ENCODE results near the gene GFRA1. TPM values are rescaled to one million over a fixed set of nuclear protein-coding genes. Genes with fewer than 3 reads are reported as not detected.

GFRA1 gene
- total and polyA plus RNA-seq, 2 of the 8 experiments (the other 6 are each of a cell fraction or from before 2014, with no cell fraction given), result 1.1 to 2.0 TPM

DNA sequence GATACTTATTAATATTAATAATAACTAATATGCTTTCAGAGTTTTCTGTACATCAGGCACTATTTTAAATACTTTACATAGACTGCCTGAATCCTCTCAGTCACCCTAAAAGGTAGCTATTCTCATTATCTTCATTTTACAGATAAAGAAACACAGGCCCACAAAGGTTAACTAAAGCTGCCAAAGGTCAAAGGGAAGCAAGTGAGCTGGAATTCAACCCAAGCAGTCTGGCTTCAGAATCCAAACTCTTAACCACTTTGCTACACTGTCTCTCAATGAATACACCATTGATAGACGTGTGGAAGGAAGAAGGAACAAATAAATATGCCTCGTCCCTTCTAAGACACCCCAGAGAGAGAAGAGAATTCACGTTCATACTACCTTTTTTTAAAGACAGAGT, 52.0 kb downstream of the GFRA1 start:
- H2BK20ac ChIP-seq (ENCODE audit: low read length), result no peak overlapping the region
- H2BK5ac ChIP-seq (ENCODE audit: low read depth, low read length), result no peak overlapping the region
- no peak overlapping the region for H3K23ac ChIP-seq (ENCODE audit: insufficient read length)
- H3K4me1 ChIP-seq (replicated peaks in 1 of 4; ENCODE audit: control insufficient read depth in 3 of 4, insufficient read depth in 4 of 4, low read length in 3 of 4), result no peaks in the 10 kb centered on the region
- no peaks in the 10 kb centered on the region for H3K9me3 ChIP-seq (ENCODE audit: insufficient read depth in 2 of 2, low read depth in 1 of 2, low read length in 1 of 2)
- DNase-seq (ENCODE audit: low read depth in 1 of 2, low spot score in 2 of 2) (no peak), FAIRE-seq (no peak)
- no peak overlapping the region for H3K18ac ChIP-seq (ENCODE audit: extremely low read depth, low read length)
- ChIA-PET CTCF (ENCODE audit: partially characterized antibody) (interaction anchor here (0.7 to 1.3 kb wide), 2 partner anchors 16 to 100 kb away, joined by 3 read pairs; no protein-coding TSS in a partner anchor), POLR2A (ENCODE audit: partially characterized antibody) (no interaction called here)
- no peak overlapping the region for H4K8ac ChIP-seq (ENCODE audit: extremely low read depth, insufficient read depth, low read length)
- H4K20me1 ChIP-seq (replicated peaks in 1 of 2; ENCODE audit: control insufficient read depth in 1 of 2, insufficient read depth in 2 of 2, low read length in 2 of 2), result no peaks in the 10 kb centered on the region
- H3K79me1 ChIP-seq (ENCODE audit: low read depth, low read length), result no peaks in the 10 kb centered on the region
- H3K27ac ChIP-seq (ENCODE audit: low read depth, low read length), result no peak overlapping the region
- no peak overlapping the region for H3K14ac ChIP-seq (ENCODE audit: insufficient read length)
- no peak overlapping the region for H2AFZ ChIP-seq (ENCODE audit: low read length)
- no peak overlapping the region for H2BK15ac ChIP-seq (ENCODE audit: low read length)
- no peak overlapping the region for H2BK120ac ChIP-seq (replicated peaks; ENCODE audit: low read depth, low read length)
- no peaks in the 10 kb centered on the region for H3K79me2 ChIP-seq (ENCODE audit: control insufficient read depth in 1 of 2, insufficient read depth in 2 of 2, low read length in 2 of 2)
- no peak overlapping the region for H4K5ac ChIP-seq (ENCODE audit: insufficient read length, low read depth, low read length)
- H3K4ac ChIP-seq (replicated peaks; ENCODE audit: insufficient read length, low read depth, low read length), result no peak overlapping the region
- H3K4me3 ChIP-seq (ENCODE audit: extremely low read depth in 1 of 4, insufficient read depth in 2 of 4, low read depth in 3 of 4, low read length in 4 of 4), result no peak overlapping the region
- WGBS, 2 experiments (ENCODE audit: extremely low coverage in 1 of 2, insufficient coverage in 1 of 2, insufficient read length in 1 of 2, insufficient replicate concordance in 2 of 2, low coverage in 1 of 2, low lambda C conversion rate in 2 of 2, missing lambda C conversion rate in 1 of 2), result 75% methylated on average over 3 of the region's 3 CpGs; no CpG with 5 or more reads in 1 of the 2 experiments
- H3K27me3 ChIP-seq (replicated peaks in 1 of 4; ENCODE audit: control insufficient read depth in 3 of 4, extremely low read depth in 1 of 4, insufficient read depth in 3 of 4, low read length in 3 of 4), result no peaks in the 10 kb centered on the region
- no peak overlapping the region for H3K4me2 ChIP-seq (ENCODE audit: insufficient read depth in 1 of 2, low read depth in 2 of 2, low read length in 2 of 2)
- no peak overlapping the region for H2BK12ac ChIP-seq (ENCODE audit: low read depth, low read length)
- H3K23me2 ChIP-seq (ENCODE audit: low read depth, low read length), result no peaks in the 10 kb centered on the region
- no peaks in the 10 kb centered on the region for H3K36me3 ChIP-seq (ENCODE audit: control insufficient read depth in 2 of 4, insufficient read depth in 4 of 4, low read length in 3 of 4)
- no peak overlapping the region for H4K91ac ChIP-seq (replicated peaks; ENCODE audit: insufficient read length, low read length)
- no peak overlapping the region for H3K9ac ChIP-seq (replicated peaks in 1 of 4; ENCODE audit: extremely low read depth in 1 of 4, low read depth in 3 of 4, low read length in 3 of 4)
- H3K56ac ChIP-seq (replicated peaks; ENCODE audit: insufficient read length, low read depth, low read length), result no peak overlapping the region
- no peak overlapping the region for H2AK5ac ChIP-seq (ENCODE audit: low read depth, low read length)
- no peak for TF ChIP-seq ZNF274 (IDR thresholded peaks at IDR 0.05; ENCODE audit: borderline replicate concordance, extremely low read depth, low read length)
- TF ChIP-seq CHD2 (IDR thresholded peaks at IDR 0.05; ENCODE audit: low read length), result no peak
- no peak for TF ChIP-seq JUND (IDR thresholded peaks at IDR 0.05; ENCODE audit: low read length)
- no peak for TF ChIP-seq HDAC6 (IDR thresholded peaks at IDR 0.05; ENCODE audit: low read depth, low read length)
- no peak for TF ChIP-seq HDAC2 (IDR thresholded peaks at IDR 0.05; ENCODE audit: borderline replicate concordance in 1 of 2, low read depth in 2 of 2, low read length in 2 of 2)
- no peak for TF ChIP-seq FOSL1 (IDR thresholded peaks at IDR 0.05; ENCODE audit: insufficient read depth, low read depth, low read length)
- no peak for TF ChIP-seq NANOG (IDR thresholded peaks at IDR 0.05; ENCODE audit: insufficient read depth, low read depth, low read length, poor library complexity, severe bottlenecking)
- no peak for TF ChIP-seq CTBP2 (IDR thresholded peaks at IDR 0.05; ENCODE audit: borderline replicate concordance, insufficient read depth, insufficient read length, low read length)
- no peak for TF ChIP-seq CBX8 (IDR thresholded peaks at IDR 0.05; ENCODE audit: borderline replicate concordance, low read depth, low read length)
- TF ChIP-seq TAF7 (optimal IDR thresholded peaks at IDR 0.05; ENCODE audit: borderline replicate concordance, low read depth, low read length), result no peak
- no peak for TF ChIP-seq SAP30 (IDR thresholded peaks at IDR 0.05; ENCODE audit: insufficient read depth, insufficient replicate concordance, low read length)
- no peak for TF ChIP-seq TBP (IDR thresholded peaks at IDR 0.05; ENCODE audit: low read depth, low read length)
- no peak for TF ChIP-seq CREB1 (IDR thresholded peaks at IDR 0.05)
- no peak for TF ChIP-seq RFX5 (IDR thresholded peaks at IDR 0.05; ENCODE audit: borderline replicate concordance, low read depth, low read length)
- TF ChIP-seq KDM4A (IDR thresholded peaks at IDR 0.05; ENCODE audit: low read depth, low read length, severe bottlenecking), result no peak
